Ovary (tissue), 3 donors: ENCODE measurements around the gene WNK1.

Experiments used
- POLR2A ChIP-seq: fragments of 450-650 bp; IDR thresholded peaks from one replicate; pipeline ENCODE4 v1.6.1; 2017; ENCODE audit warnings: antibody characterized with exemption, mild to moderate bottlenecking, moderate library complexity
- TF ChIP-seq, protein P1 (sequence below), 3 donors: fragments of 450-650 bp in 2 of 3; fragments of 200-600 bp in 1 of 3; IDR thresholded peaks; one replicate each; pipeline versions ENCODE4 v1.5.1 to v1.8.0; 2016 to 2022; ENCODE audit warnings: antibody characterized with exemption in 3 of 3, mild to moderate bottlenecking in 1 of 3
- donor health status: DM: no; HTN: no; CAD: no.

- TF ChIP-seq, protein P1, sequence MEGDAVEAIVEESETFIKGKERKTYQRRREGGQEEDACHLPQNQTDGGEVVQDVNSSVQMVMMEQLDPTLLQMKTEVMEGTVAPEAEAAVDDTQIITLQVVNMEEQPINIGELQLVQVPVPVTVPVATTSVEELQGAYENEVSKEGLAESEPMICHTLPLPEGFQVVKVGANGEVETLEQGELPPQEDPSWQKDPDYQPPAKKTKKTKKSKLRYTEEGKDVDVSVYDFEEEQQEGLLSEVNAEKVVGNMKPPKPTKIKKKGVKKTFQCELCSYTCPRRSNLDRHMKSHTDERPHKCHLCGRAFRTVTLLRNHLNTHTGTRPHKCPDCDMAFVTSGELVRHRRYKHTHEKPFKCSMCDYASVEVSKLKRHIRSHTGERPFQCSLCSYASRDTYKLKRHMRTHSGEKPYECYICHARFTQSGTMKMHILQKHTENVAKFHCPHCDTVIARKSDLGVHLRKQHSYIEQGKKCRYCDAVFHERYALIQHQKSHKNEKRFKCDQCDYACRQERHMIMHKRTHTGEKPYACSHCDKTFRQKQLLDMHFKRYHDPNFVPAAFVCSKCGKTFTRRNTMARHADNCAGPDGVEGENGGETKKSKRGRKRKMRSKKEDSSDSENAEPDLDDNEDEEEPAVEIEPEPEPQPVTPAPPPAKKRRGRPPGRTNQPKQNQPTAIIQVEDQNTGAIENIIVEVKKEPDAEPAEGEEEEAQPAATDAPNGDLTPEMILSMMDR (IDR thresholded peaks at IDR 0.05): no peak
- no peak for TF ChIP-seq POLR2A
Measured at GRCh38 chr12:820336-820735, 68.0 kb downstream of the WNK1 start.
